Small intestine (tissue), 7 donors: ENCODE data around the gene RTKN2. TPM values are rescaled to one million over a fixed set of nuclear protein-coding genes. Genes with fewer than 3 reads are reported as not detected.

Experiments
- DNase-seq, 2 donors: peaks; one replicate each; pipeline versions ENCODE4 v3.0.0 to v3.0.0-alpha.2; 2013
- FAIRE-seq: peaks from 2 replicates; lab custom pipeline; 2012; peaks lifted over from hg19 to GRCh38; lab: Jason Lieb, UNC
- H3K27ac ChIP-seq, 3 donors: one replicate each; pipeline ENCODE4 v1.5.1; 2013; ENCODE audit warnings: low read length in 2 of 3, mild to moderate bottlenecking in 2 of 3, control low read depth in 1 of 3, inconsistent platforms in 1 of 3, low read depth in 1 of 3, moderate library complexity in 1 of 3
- H3K27me3 ChIP-seq, 3 donors: one replicate each; pipeline ENCODE4 v1.6.1; 2013; ENCODE audit warnings: low read length in 3 of 3, inconsistent platforms in 1 of 3; ENCODE audit not compliant: control insufficient read depth in 3 of 3, insufficient read depth in 3 of 3
- H3K36me3 ChIP-seq, 3 donors: one replicate each; pipeline ENCODE4 v1.6.1; 2013; ENCODE audit warnings: low read length in 3 of 3, inconsistent platforms in 1 of 3, low read depth in 1 of 3, mild to moderate bottlenecking in 1 of 3, moderate library complexity in 1 of 3; ENCODE audit not compliant: control insufficient read depth in 3 of 3, insufficient read depth in 2 of 3
- H3K4me1 ChIP-seq, 3 donors: one replicate each; pipeline ENCODE4 v1.6.1; 2013; ENCODE audit warnings: low read length in 2 of 3, inconsistent platforms in 1 of 3, low read depth in 1 of 3, mild to moderate bottlenecking in 1 of 3, moderate library complexity in 1 of 3; ENCODE audit not compliant: control insufficient read depth in 3 of 3, insufficient read depth in 2 of 3
- H3K4me3 ChIP-seq, 3 donors: one replicate each; pipeline ENCODE4 v1.5.1; 2013; ENCODE audit warnings: low read length in 3 of 3, control low read depth in 1 of 3, inconsistent platforms in 1 of 3, low read depth in 1 of 3, mild to moderate bottlenecking in 1 of 3, moderate library complexity in 1 of 3
- H3K9me3 ChIP-seq, 2 donors: one replicate each; pipeline ENCODE4 v1.6.1; 2013; ENCODE audit warnings: low read depth in 1 of 2, low read length in 1 of 2; ENCODE audit not compliant: control insufficient read depth in 2 of 2, insufficient read depth in 1 of 2
- WGBS, 3 donors: extraction: QIAGEN DNeasy Blood & Tissue Kit; methylation state at CpG; one replicate each; pipeline ENCODE4 v1.1.7; 2013; 5-methylcytosine and 5-hydroxymethylcytosine counted together
- polyA plus RNA-seq, 4 donors: library from polyadenylated mRNA; stranded (reverse) in 3 of 4; unstranded in 1 of 4; fragments of 200-250 nt in 3 of 4; fragments of 120-200 nt in 1 of 4; gene quantifications; one replicate each; pipeline versions ENCODE4 v1.2.1 to v1.2.3, GENCODE V29; 2013
- donor health status: healthy with polysubstance abuse.
- donor health status: control.
- donor health status: control.
- donor health status: Bipolar disorder and iron deficiency.
- donor health status: healthy.

Gene RTKN2
- polyA plus RNA-seq, 4 donors, result 0.81 to 6.2 (median 1.7) TPM

GRCh38 chr10:62199584-62199983 lies 69.1 kb downstream of the RTKN2 start:
- no peaks in the 10 kb centered on the region for H3K9me3 ChIP-seq
- H3K4me3 ChIP-seq, result no peak overlapping the region
- DNase-seq (peak in 1 of 2 donors; percentile 65), FAIRE-seq (peak; percentile 30)
- peaks cover 0 to 5% (median 0%) of the 10 kb centered on the region in 3 donors for H3K4me1 ChIP-seq
- no peaks in the 10 kb centered on the region for H3K36me3 ChIP-seq
- H3K27me3 ChIP-seq, result no peaks in the 10 kb centered on the region
- no peak overlapping the region for H3K27ac ChIP-seq
- 74 to 93% (median 77%) methylated on average over 1 of the region's 1 CpG for WGBS, 3 donors

GRCh38 chr10:62196528-62196927 lies 72.1 kb downstream of the RTKN2 start:
- DNase-seq, result no peak
- no peak for FAIRE-seq
- Histone ChIP-seq H3K27ac (no peak overlapping the region), H3K27me3 (no peaks in the 10 kb centered on the region), H3K36me3 (peaks cover 0 to 2% (median 0%) of the 10 kb centered on the region in 3 donors), H3K9me3 (no peaks in the 10 kb centered on the region), H3K4me1 (peaks cover 0 to 5% (median 0%) of the 10 kb centered on the region in 3 donors), H3K4me3 (no peak overlapping the region)

GRCh38 chr10:62195675-62195926 lies 73.0 kb downstream of the RTKN2 start:
- Histone ChIP-seq H3K9me3 (no peaks in the 10 kb centered on the region), H3K4me3 (no peak overlapping the region), H3K36me3 (peaks cover 0 to 2% (median 0%) of the 10 kb centered on the region in 3 donors), H3K4me1 (peaks cover 0 to 5% (median 0%) of the 10 kb centered on the region in 3 donors), H3K27ac (no peak overlapping the region), H3K27me3 (no peaks in the 10 kb centered on the region)
- 78 to 92% (median 89%) methylated on average over 1 of the region's 1 CpG for WGBS, 3 donors
- DNase-seq, result no peak
- no peak for FAIRE-seq

- WGBS, 3 donors, result 48 to 73% (median 64%) methylated on average over 3 of the region's 3 CpGs
- no peak overlapping the region for H3K27ac ChIP-seq
- FAIRE-seq (peak; percentile 83), DNase-seq (no peak)
- peaks cover 0 to 5% (median 0%) of the 10 kb centered on the region in 3 donors for H3K4me1 ChIP-seq
- no peaks in the 10 kb centered on the region for H3K9me3 ChIP-seq
- H3K36me3 ChIP-seq, result peaks cover 0 to 2% (median 0%) of the 10 kb centered on the region in 3 donors
- no peak overlapping the region for H3K4me3 ChIP-seq
- H3K27me3 ChIP-seq, result no peaks in the 10 kb centered on the region
Measured at GRCh38 chr10:62194924-62195674, 73.5 kb downstream of the RTKN2 start.

- no peak overlapping the region for H3K4me3 ChIP-seq
- FAIRE-seq (no peak), DNase-seq (no peak)
- H3K36me3 ChIP-seq, result peaks cover 0 to 2% (median 0%) of the 10 kb centered on the region in 3 donors
- no peaks in the 10 kb centered on the region for H3K4me1 ChIP-seq
- no peaks in the 10 kb centered on the region for H3K9me3 ChIP-seq
- H3K27ac ChIP-seq, result no peak overlapping the region
- WGBS, 3 donors, result 96 to 97% (median 97%) methylated on average over 3 of the region's 3 CpGs
- no peaks in the 10 kb centered on the region for H3K27me3 ChIP-seq
Measured at GRCh38 chr10:62193479-62193878, 75.2 kb downstream of the RTKN2 start.

GRCh38 chr10:62189131-62189530 lies 79.5 kb downstream of the RTKN2 start:
- WGBS, 3 donors, result 86 to 94% (median 89%) methylated on average over 1 of the region's 1 CpG
- no peak for DNase-seq

GRCh38 chr10:62188021-62188616 lies 80.5 kb downstream of the RTKN2 start:
- Histone ChIP-seq H3K36me3 (peaks cover 0 to 2% (median 0%) of the 10 kb centered on the region in 3 donors), H3K27ac (no peak overlapping the region), H3K9me3 (no peaks in the 10 kb centered on the region), H3K27me3 (no peaks in the 10 kb centered on the region), H3K4me3 (no peak overlapping the region), H3K4me1 (no peaks in the 10 kb centered on the region)
- 93 to 96% (median 94%) methylated on average over 8 of the region's 8 CpGs for WGBS, 3 donors
- FAIRE-seq (no peak), DNase-seq (no peak)

More at GRCh38 chr10:62189131-62189530, 79.5 kb downstream of the RTKN2 start:
- Histone ChIP-seq H3K4me1 (no peaks in the 10 kb centered on the region), H3K27ac (no peak overlapping the region), H3K27me3 (no peaks in the 10 kb centered on the region), H3K36me3 (peaks cover 0 to 2% (median 0%) of the 10 kb centered on the region in 3 donors), H3K4me3 (no peak overlapping the region), H3K9me3 (no peaks in the 10 kb centered on the region)
- no peak for FAIRE-seq

- Histone ChIP-seq H3K9me3 (no peaks in the 10 kb centered on the region), H3K36me3 (no peaks in the 10 kb centered on the region), H3K27ac (no peak overlapping the region), H3K4me3 (no peak overlapping the region), H3K4me1 (no peaks in the 10 kb centered on the region), H3K27me3 (no peaks in the 10 kb centered on the region)
- 84 to 95% (median 89%) methylated on average over 2 of the region's 2 CpGs for WGBS, 3 donors
- no peak for FAIRE-seq
- no peak for DNase-seq
Measured at GRCh38 chr10:62186999-62187675, 81.5 kb downstream of the RTKN2 start.
